Activated naive CD8-positive, alpha-beta T cell treated with anti-CD3 and anti-CD28 coated beads for 36 hours (primary cell): ENCODE results near the gene SMG6. TPM values are rescaled to one million over a fixed set of nuclear protein-coding genes. Genes with fewer than 3 reads are reported as not detected.
"Not testable (repeated sequence)": the region's sequence is repeated elsewhere in the genome, so short reads cannot be mapped to it uniquely, and the experiment has no call there.

Source experiments
- DNase-seq: peaks from one replicate; pipeline ENCODE4 v3.0.0; 2021
- H3K27ac Mint-ChIP-seq: one replicate; pipeline ENCODE4 v1.8.0; 2022; ENCODE audit warnings: mild to moderate bottlenecking, moderate library complexity, mixed read lengths
- H3K27me3 Mint-ChIP-seq: one replicate; pipeline ENCODE4 v1.8.0; 2022; ENCODE audit warnings: mild to moderate bottlenecking, mixed read lengths
- H3K36me3 Mint-ChIP-seq: one replicate; pipeline ENCODE4 v1.8.0; 2021; ENCODE audit warnings: mild to moderate bottlenecking, mixed read lengths
- H3K4me1 Mint-ChIP-seq: one replicate; pipeline ENCODE4 v1.8.0; 2021; ENCODE audit warnings: mixed read lengths
- H3K4me3 Mint-ChIP-seq: one replicate; pipeline ENCODE4 v1.8.0; 2022; ENCODE audit warnings: mild to moderate bottlenecking, moderate library complexity, mixed read lengths
- H3K9me3 Mint-ChIP-seq: one replicate; pipeline ENCODE4 v1.8.0; 2022; ENCODE audit warnings: mixed read lengths
- total RNA-seq, 2 experiments: library from RNA; stranded (reverse); gene quantifications; one replicate each; pipeline ENCODE4 v1.2.3, GENCODE V29; 2021

Gene SMG6
- total RNA-seq, 2 experiments from 2014 or later: 48.7 to 51.8 TPM

DNA sequence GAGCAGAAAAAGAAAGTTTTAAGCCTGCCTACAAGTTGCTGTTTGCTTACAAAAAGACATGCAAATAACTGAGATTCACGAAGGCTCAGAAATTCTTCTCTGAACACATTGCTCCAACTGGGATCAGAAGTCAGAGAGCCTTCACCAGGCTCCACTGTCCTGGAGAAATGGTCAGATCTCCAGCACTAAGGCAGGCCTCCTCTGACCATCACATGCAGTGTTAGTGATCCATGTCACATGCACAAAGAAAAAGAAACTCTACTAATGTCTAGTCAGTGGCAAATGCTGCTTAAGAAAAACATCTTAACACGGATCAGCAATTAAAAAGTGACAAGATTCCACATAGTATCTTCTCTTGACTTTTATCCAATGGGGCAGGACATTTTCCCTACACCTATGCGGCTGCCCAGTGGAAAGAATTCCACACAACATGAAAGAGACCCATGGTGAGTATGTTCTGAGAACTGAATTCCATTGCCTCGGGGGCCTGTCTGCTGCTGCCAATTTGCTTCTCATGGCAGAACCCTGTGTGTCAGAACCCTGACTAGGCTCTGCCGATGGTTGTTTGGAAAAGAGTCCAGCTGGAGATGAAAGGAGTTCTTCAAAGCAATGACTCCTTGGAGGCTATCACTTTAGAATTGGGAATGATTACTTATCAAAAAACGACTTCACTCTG is 152.1 kb downstream of the SMG6 start:
- no peaks in the 10 kb centered on the region for H3K27me3 Mint-ChIP-seq
- H3K9me3 Mint-ChIP-seq: no peaks in the 10 kb centered on the region
- no peak for DNase-seq
- peaks cover 21% of the 10 kb centered on the region for H3K4me1 Mint-ChIP-seq
- H3K36me3 Mint-ChIP-seq: peaks cover 20% of the 10 kb centered on the region
- no peak overlapping the region for H3K4me3 Mint-ChIP-seq
- H3K27ac Mint-ChIP-seq: no peak overlapping the region

DNA sequence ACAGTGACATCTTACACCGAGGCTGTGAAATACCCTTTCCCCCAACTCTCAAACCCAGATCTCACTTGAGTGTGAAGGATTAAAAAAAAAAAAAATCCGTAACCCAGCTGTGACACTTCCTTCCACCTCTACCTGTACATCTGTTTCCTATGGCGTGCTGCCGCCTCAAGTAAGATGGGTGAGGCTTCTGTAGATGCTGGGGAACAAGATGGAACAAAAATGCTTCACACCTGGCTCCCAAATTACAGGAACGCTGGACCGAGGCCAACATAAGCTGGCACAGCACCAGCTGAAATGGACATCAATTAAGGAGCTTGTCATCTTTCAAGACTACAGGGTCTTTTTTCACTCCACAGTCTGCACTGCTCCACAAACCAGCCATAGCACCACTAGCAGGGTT is 152.8 kb downstream of the SMG6 start:
- peaks cover 20% of the 10 kb centered on the region for H3K36me3 Mint-ChIP-seq
- no peak for DNase-seq
- H3K27me3 Mint-ChIP-seq: no peaks in the 10 kb centered on the region
- H3K4me3 Mint-ChIP-seq: no peak overlapping the region
- H3K27ac Mint-ChIP-seq: peak overlapping the region; percentile 19
- H3K4me1 Mint-ChIP-seq: peaks cover 22% of the 10 kb centered on the region
- H3K9me3 Mint-ChIP-seq: no peaks in the 10 kb centered on the region

DNA sequence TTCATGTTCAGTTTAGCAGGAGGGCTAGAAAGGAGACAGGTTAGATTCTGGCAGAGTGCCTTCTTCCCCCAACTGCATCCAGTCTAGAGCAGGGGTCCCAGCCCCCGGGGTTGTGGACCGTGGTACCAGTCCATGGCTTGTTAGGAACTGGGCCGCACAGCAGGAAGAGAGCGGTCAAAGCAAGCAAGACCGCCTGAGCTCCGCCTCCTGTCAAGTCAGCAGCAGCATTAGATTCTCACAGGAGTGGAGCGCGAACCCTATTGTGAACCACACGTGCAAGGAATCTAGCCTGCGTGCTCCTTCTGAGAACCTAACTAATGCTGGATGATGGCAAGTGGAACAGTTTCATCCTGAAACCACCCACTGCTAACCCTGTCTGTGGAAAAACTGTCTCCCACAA is 153.7 kb downstream of the SMG6 start:
- no peak for DNase-seq
- no peak overlapping the region for H3K4me3 Mint-ChIP-seq
- peaks cover 20% of the 10 kb centered on the region for H3K36me3 Mint-ChIP-seq
- H3K4me1 Mint-ChIP-seq: peaks cover 16% of the 10 kb centered on the region
- no peaks in the 10 kb centered on the region for H3K9me3 Mint-ChIP-seq
- no peaks in the 10 kb centered on the region for H3K27me3 Mint-ChIP-seq
- no peak overlapping the region for H3K27ac Mint-ChIP-seq

DNA sequence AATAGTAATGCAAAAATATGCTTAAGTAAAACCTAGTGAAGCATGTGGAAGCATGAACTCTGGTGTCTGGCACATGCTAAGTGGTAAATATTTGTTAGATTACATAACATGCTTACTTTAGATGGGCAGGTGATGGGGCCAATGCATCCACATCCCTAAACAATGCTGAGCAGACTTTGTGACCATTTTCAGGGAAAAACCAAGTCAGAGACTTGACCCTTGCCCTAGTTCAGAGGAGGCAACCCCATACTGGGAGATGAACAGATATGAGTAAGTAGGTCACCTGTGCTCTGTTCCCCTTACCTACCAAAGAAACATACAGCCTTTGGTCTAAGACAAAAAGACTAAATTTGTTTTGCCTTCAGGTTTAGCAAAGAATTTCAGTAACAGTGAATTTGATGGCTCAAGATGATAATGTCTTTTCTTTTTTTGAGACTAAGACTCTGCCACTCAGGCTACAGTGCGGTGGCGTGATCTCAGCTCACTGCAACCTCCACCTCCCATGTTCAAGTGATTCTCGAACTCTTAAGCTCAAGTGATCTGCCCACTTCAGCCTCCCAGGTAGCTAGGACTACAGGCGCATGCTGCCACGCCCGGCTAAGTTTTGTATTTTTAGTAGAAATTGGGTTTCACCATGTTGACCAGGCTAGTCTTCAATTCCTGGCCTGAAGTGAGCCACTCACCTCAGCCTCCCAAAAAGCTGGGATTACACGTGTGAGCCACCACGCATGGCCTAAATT is 157.3 kb downstream of the SMG6 start:
- Mint-ChIP-seq H3K27me3 (no peaks in the 10 kb centered on the region), H3K9me3 (no peaks in the 10 kb centered on the region)

DNA sequence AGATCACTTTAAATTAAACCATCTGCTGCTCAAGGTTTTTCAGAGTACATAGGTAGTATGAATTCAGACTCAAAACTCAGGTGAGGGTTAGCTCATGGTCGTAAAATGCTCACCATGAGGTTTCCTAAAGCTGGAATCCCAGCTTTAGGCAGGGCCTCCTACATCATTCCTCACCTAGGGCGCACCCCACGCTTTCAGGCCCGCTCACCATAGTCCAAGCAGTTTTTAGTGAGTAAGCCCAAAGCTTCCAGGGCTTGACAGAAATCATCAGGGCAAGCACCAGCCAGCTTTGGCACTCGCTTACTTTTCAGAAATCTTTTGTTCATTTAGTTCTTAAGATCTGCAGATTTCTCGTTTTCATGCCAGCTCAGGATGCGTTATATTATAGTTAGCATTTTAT is 158.9 kb downstream of the SMG6 start:
- Mint-ChIP-seq H3K4me3 (no peak overlapping the region), H3K9me3 (no peaks in the 10 kb centered on the region), H3K36me3 (peaks cover 11% of the 10 kb centered on the region), H3K27ac (no peak overlapping the region), H3K4me1 (peaks cover 6% of the 10 kb centered on the region), H3K27me3 (no peaks in the 10 kb centered on the region)
- DNase-seq: no peak

More for the DNA sequence above, 157.3 kb downstream of the SMG6 start:
- H3K36me3 Mint-ChIP-seq: peaks cover 13% of the 10 kb centered on the region
- no peak overlapping the region for H3K4me3 Mint-ChIP-seq
- H3K4me1 Mint-ChIP-seq: peaks cover 17% of the 10 kb centered on the region
- DNase-seq: no peak
- H3K27ac Mint-ChIP-seq: no peak overlapping the region

DNA sequence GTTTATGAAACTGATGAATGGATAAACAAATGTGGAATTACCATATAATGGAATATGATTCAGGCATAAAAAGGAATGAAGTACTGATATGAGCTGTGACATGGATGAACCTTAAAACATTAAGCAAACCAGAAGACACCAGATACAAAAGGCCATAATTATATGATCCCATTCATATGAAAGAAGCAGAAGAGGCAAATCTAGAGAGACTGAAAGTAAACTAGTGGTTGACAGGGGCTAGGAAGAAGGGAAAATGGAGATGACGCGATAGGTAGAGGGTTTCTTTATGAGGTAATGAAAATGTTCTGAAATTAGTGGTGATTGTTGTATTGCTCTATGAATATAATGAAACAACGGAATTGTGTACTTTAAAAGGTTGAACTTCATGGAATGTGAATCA is 160.3 kb downstream of the SMG6 start:
- no peak overlapping the region for H3K27ac Mint-ChIP-seq
- DNase-seq: no peak
- no peak overlapping the region for H3K4me3 Mint-ChIP-seq
- peaks cover 14% of the 10 kb centered on the region for H3K4me1 Mint-ChIP-seq
- no peaks in the 10 kb centered on the region for H3K27me3 Mint-ChIP-seq
- H3K36me3 Mint-ChIP-seq: peaks cover 6% of the 10 kb centered on the region
- no peaks in the 10 kb centered on the region for H3K9me3 Mint-ChIP-seq

DNA sequence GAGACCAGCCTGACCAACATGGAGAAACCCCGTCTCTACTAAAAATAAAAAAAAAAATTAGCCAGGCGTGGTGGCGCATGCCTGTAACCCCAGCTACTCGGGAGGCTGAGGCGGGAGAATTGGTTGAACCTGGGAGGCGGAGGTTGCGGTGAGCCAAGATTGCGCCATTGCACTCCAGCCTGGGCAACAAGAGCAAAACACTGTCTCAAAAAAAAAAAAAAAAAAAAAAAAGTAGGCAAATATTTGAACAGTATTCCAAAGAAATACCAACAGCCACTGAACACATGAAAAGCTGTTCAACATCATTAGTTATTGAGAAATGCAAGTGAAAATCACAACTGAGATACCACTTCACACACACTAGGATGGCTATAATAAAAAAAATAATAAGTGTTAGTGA is 160.9 kb downstream of the SMG6 start:
- not testable (repeated sequence) for H3K4me3 Mint-ChIP-seq, H3K27me3 Mint-ChIP-seq, H3K27ac Mint-ChIP-seq, H3K36me3 Mint-ChIP-seq, DNase-seq, H3K9me3 Mint-ChIP-seq
- peaks cover 21% of the 10 kb centered on the region for H3K4me1 Mint-ChIP-seq

DNA sequence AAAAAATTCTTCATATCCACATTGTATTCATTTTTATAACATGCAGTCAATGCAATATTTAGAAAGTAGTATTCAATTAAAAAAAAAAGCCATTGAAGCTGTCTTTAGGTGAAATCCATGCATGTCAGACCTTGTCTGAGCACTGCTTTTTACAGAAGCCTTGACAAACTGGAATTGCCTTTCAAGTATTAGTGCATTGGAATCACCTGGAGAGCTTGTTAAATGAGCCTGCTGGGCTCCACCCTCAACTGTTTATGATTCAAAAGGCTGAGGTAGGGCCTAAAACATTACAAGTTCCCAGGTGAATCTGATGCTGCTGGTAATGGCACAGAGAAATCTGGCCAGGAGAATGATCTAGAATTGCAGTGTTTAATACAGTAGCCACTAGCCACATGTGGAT is 162.9 kb downstream of the SMG6 start:
- no peaks in the 10 kb centered on the region for H3K9me3 Mint-ChIP-seq
- H3K36me3 Mint-ChIP-seq: peaks cover 6% of the 10 kb centered on the region
- no peaks in the 10 kb centered on the region for H3K27me3 Mint-ChIP-seq
- no peak overlapping the region for H3K4me3 Mint-ChIP-seq
- H3K27ac Mint-ChIP-seq: no peak overlapping the region
- no peak for DNase-seq
- peaks cover 27% of the 10 kb centered on the region for H3K4me1 Mint-ChIP-seq

DNA sequence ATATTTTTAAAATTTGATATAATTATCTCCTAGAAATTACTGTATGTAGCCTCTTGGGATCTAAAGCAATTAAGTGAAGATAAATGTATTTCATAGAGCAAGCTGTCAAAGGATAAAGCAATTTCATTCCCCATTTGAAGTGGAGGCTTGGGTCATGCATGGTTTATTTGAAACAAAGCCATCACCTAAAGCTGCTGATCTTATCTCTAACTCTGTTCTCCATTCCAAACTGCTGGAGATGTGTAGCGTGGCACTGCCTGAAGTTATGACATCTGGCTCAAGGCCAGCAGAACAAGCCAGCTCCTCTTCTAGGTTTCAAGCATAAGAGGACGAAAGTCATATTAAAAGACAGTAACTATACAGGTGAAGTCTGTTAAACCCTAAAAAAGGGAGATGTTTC is 164.8 kb downstream of the SMG6 start:
- no peak for DNase-seq
- Mint-ChIP-seq H3K27me3 (no peaks in the 10 kb centered on the region), H3K4me1 (peaks cover 27% of the 10 kb centered on the region), H3K9me3 (no peaks in the 10 kb centered on the region), H3K27ac (no peak overlapping the region), H3K4me3 (no peak overlapping the region), H3K36me3 (peaks cover 6% of the 10 kb centered on the region)

DNA sequence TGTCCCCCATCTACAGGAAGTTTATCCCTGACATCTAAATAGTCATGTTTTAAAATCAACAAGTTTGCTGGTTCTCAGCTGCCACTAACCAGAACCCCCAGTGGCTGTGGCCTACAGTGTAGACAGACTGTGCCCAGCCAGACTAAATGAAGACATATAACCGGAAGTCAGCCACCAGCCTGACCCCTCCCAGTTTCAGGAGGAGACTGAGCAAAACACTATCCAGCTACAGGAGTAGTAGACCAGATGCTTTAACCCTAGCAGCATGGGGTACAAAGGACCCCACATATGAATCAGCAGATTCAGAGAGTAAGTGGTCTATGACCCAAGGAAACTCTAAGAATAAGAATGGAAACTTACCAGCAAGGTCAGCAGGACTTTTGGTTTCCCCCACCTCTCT is 165.3 kb downstream of the SMG6 start:
- peaks cover 6% of the 10 kb centered on the region for H3K36me3 Mint-ChIP-seq
- peak; percentile 9 for DNase-seq

DNA sequence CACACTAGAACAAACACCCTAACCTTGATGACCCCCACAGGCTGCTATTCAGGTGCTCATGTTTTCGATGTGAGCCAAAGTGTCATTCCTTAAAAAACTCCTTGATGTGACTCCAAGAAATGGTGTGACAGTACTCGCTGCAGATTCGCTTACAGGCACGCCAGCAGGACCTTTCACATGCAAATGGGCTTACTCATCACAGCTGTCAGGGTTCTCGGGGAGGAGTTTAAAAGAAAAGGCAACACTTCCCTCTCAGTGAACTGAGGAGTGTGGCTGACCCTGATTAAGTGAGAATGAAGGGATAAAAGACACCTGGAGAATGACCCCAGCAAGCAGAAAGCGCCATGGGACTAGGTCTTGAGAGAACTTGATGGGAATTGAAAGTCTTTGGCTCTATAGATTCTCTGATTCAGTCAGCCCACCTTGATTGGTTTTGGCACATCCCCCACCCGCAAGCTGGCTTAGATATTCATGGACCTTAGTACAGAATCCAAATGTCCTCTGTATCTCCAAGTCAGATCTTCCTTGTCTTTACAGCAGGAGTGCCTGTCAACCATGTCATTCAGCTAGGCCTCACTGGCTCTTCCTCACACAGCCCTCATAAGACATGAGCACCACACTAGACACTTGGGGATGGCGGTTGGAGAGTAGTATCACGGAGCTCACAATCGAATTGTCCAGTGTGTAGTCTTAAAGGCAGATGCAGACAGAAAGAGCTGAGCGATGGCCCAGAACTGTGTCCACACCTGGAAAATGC is 166.1 kb downstream of the SMG6 start:
- no peak for DNase-seq
- no peaks in the 10 kb centered on the region for H3K27me3 Mint-ChIP-seq
- H3K36me3 Mint-ChIP-seq: peaks cover 6% of the 10 kb centered on the region
- H3K27ac Mint-ChIP-seq: peak overlapping the region; percentile 63
- H3K4me1 Mint-ChIP-seq: peaks cover 24% of the 10 kb centered on the region
- no peak overlapping the region for H3K4me3 Mint-ChIP-seq
- no peaks in the 10 kb centered on the region for H3K9me3 Mint-ChIP-seq

More for the DNA sequence above, 165.3 kb downstream of the SMG6 start:
- Mint-ChIP-seq H3K4me3 (no peak overlapping the region), H3K27me3 (no peaks in the 10 kb centered on the region), H3K4me1 (peaks cover 25% of the 10 kb centered on the region), H3K27ac (peak overlapping the region; percentile 63), H3K9me3 (no peaks in the 10 kb centered on the region)

DNA sequence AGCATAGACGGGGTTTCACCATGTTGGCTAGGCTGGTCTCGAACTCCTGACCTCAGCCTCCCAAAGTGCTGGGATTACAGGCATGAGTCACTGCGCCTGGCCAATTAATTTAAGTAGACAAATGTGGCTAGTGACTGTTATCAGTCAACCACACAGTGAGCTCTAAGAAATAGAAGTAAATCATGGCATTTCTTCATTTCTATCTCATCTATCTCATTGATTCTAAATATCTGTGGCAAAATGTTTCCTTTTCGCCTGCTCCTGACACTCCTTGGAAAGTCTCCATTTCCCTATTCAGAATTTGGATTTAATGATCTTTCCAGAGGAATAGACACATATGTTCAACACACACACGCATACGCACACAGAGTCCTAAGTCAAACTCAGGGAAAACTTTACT is 167.3 kb downstream of the SMG6 start:
- Mint-ChIP-seq H3K9me3 (no peaks in the 10 kb centered on the region), H3K4me3 (no peak overlapping the region), H3K36me3 (peaks cover 6% of the 10 kb centered on the region), H3K27ac (no peak overlapping the region), H3K27me3 (no peaks in the 10 kb centered on the region), H3K4me1 (peaks cover 24% of the 10 kb centered on the region)
- DNase-seq: no peak

DNA sequence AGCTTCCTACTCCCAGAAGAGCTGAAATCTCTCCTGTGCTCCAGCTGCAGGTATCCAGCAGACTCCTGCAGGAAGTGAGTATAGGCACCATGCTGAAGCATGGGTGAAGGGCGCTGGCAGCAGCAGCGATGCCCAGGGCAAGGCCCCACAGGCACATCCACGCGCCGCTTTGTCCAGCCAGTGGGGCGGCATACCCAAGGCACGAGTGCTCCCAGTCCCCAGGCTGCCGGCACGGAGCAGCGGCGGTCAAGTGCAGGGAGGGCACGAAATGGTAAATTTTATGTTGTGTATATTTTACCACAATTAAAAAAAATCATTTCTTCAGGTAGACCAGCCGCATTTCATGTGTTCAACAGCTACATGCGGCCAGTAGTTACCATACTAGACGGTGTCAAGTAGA is 175.6 kb downstream of the SMG6 start:
- peaks cover 17% of the 10 kb centered on the region for H3K4me1 Mint-ChIP-seq
- H3K27ac Mint-ChIP-seq: no peak overlapping the region
- H3K27me3 Mint-ChIP-seq: no peaks in the 10 kb centered on the region
- H3K4me3 Mint-ChIP-seq: no peak overlapping the region
- DNase-seq: no peak
- no peaks in the 10 kb centered on the region for H3K9me3 Mint-ChIP-seq
- peaks cover 13% of the 10 kb centered on the region for H3K36me3 Mint-ChIP-seq

DNA sequence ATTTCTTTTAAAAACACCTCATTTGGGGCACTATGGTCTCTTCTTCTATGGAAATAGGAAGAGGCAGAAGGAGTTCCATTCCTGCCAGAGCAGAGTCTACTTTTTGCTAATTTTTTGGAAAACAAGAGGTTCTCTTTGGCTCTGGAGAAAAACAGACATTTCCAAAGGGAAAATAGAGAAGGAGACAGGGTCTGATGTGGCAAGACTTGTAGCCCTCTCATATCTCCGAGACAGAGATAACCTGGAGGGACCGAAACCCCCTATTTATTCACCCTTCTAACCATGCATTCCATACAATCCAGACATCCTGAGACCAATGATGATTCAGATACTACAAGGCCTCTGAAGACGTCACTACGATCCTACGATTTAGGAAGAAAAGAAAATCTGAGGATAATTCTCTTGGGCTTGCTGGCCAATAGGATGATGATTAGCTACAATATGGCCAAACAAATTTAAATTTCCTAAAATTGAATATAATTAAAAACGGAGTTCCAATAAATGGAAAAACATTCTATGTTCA is 178.5 kb downstream of the SMG6 start:
- no peak for DNase-seq
- peaks cover 22% of the 10 kb centered on the region for H3K4me1 Mint-ChIP-seq
- no peak overlapping the region for H3K4me3 Mint-ChIP-seq
- H3K27me3 Mint-ChIP-seq: no peaks in the 10 kb centered on the region
- H3K27ac Mint-ChIP-seq: no peak overlapping the region
- peaks cover 18% of the 10 kb centered on the region for H3K36me3 Mint-ChIP-seq
- no peaks in the 10 kb centered on the region for H3K9me3 Mint-ChIP-seq

DNA sequence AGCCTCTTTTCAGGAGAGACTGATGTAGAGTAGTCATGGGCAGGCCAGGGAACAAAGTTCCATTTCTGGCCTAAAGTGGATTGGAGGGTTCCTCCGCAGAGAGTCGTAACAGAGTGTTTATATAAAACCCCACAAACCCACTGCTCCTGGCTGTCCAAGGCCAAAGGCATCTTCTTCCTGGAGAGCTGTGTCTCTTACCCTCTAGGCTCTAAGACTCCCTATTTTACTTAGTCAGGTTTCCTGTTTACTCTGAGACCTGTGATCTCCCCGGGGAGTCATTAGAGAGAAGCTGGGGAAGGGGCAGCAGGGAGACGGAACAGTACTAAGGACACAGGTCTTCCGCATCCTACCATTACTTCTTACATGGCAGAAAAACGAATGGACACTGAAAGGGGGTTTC is 179.2 kb downstream of the SMG6 start:
- peaks cover 22% of the 10 kb centered on the region for H3K4me1 Mint-ChIP-seq
- H3K27ac Mint-ChIP-seq: no peak overlapping the region
- no peak for DNase-seq
- H3K36me3 Mint-ChIP-seq: peaks cover 22% of the 10 kb centered on the region
- H3K27me3 Mint-ChIP-seq: no peaks in the 10 kb centered on the region
- no peaks in the 10 kb centered on the region for H3K9me3 Mint-ChIP-seq
- no peak overlapping the region for H3K4me3 Mint-ChIP-seq
